SU-DHL-6 (cell line): ENCODE measurements around the gene TTBK1.

Source experiments
- EZH2phosphoT487 ChIP-seq: fragments of 200-600 bp; sonication (generic), shearing (Covaris generic); conservative IDR thresholded peaks from 2 replicates; pipeline ENCODE4 v1.6.1; 2018; ENCODE audit warnings: mild to moderate bottlenecking, antibody characterized with exemption, low read length, moderate library complexity, mixed read lengths
- TF ChIP-seq, protein P1 (sequence below): fragments of 200-600 bp; sonication (generic); IDR thresholded peaks from one replicate; pipeline ENCODE4 v1.5.1; 2017; ENCODE audit warnings: antibody characterized with exemption, mild to moderate bottlenecking, low read length, moderate library complexity; ENCODE audit not compliant: insufficient read depth, poor library complexity, severe bottlenecking

DNA sequence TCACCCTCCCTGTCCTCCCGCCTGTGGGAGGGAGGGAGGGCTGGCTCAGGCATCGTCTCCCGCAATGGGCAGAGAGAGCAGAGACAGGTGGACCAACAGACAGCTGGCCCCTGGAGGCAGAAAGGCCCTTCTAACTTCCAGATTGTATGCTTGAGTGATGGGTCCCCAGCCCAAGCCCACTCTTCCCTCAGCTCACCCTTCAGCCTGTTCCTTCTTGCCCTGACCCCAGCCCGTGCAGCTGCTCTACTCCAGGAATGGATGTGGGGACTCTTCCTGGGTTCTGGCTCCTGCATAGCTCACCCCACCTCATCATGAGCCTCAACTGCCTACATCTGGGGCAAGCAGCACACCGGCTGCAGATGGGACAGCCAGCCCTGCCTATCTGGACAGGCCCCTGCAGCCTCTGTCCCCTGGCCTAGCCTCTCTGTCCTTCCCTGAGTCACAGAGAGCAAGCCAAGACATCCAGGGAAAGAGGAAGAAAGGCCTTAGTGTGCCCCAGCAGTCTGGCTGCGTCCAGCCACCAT lies 43.2 kb downstream of the TTBK1 start:
- TF ChIP-seq, protein P1, sequence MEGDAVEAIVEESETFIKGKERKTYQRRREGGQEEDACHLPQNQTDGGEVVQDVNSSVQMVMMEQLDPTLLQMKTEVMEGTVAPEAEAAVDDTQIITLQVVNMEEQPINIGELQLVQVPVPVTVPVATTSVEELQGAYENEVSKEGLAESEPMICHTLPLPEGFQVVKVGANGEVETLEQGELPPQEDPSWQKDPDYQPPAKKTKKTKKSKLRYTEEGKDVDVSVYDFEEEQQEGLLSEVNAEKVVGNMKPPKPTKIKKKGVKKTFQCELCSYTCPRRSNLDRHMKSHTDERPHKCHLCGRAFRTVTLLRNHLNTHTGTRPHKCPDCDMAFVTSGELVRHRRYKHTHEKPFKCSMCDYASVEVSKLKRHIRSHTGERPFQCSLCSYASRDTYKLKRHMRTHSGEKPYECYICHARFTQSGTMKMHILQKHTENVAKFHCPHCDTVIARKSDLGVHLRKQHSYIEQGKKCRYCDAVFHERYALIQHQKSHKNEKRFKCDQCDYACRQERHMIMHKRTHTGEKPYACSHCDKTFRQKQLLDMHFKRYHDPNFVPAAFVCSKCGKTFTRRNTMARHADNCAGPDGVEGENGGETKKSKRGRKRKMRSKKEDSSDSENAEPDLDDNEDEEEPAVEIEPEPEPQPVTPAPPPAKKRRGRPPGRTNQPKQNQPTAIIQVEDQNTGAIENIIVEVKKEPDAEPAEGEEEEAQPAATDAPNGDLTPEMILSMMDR: no peak
- TF ChIP-seq EZH2phosphoT487: no peak
